Activated CD8-positive, alpha-beta memory T cell treated with anti-CD3 and anti-CD28 coated beads for 24 hours (primary cell): Measurements from ENCODE around the gene ENDOD1.
"Not testable (repeated sequence)": the region's sequence is repeated elsewhere in the genome, so short reads cannot be mapped to it uniquely, and the experiment has no call there.

Experiments used
- DNase-seq: peaks from one replicate; pipeline ENCODE4 v3.0.0-alpha.2; 2020

ENDOD1 gene, protein sequence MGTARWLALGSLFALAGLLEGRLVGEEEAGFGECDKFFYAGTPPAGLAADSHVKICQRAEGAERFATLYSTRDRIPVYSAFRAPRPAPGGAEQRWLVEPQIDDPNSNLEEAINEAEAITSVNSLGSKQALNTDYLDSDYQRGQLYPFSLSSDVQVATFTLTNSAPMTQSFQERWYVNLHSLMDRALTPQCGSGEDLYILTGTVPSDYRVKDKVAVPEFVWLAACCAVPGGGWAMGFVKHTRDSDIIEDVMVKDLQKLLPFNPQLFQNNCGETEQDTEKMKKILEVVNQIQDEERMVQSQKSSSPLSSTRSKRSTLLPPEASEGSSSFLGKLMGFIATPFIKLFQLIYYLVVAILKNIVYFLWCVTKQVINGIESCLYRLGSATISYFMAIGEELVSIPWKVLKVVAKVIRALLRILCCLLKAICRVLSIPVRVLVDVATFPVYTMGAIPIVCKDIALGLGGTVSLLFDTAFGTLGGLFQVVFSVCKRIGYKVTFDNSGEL

GRCh38 chr11:95089620-95090542 lies at the start of gene ENDOD1:
TSS of gene ENDOD1 (plus strand) at chr11:95089846. CDS start at chr11:95089928, 82 bp downstream.
- peak; percentile 93 for DNase-seq

DNA sequence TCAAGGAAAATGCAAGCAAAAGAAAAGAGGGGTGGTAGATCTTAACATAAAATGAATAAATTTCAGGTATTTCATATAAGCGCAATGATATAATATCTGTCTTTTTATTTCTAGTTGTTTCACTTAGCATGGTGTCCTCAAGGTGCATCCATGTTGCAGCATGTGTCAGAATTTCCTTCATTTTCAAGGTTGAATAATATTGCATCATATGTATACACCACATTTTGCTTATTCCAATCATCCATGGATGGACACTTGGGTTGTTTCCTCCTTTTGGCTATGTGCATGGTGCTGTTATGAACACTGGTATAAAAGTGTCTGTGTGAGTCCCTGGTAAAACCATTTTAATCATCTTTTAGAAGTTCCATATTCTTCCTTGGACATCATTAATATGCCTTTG lies 47.4 kb upstream of the ENDOD1 start:
- no peak for DNase-seq

GRCh38 chr11:95042906-95043305 lies 46.7 kb upstream of the ENDOD1 start:
- DNase-seq = no peak

- DNase-seq = no peak
Observed at GRCh38 chr11:95044010-95044409, 45.6 kb upstream of the ENDOD1 start.

- DNase-seq = no peak
Observed at GRCh38 chr11:95045812-95046211, 43.8 kb upstream of the ENDOD1 start.

GRCh38 chr11:95049122-95049521 lies 40.5 kb upstream of the ENDOD1 start, which contains the start of gene KDM4F:
TSS of gene KDM4F (plus strand) at chr11:95049422.
- DNase-seq = not testable (repeated sequence)

GRCh38 chr11:95050595-95051202 lies 38.9 kb upstream of the ENDOD1 start:
- no peak for DNase-seq

GRCh38 chr11:95054356-95054755 lies 35.3 kb upstream of the ENDOD1 start:
- DNase-seq = no peak

DNA sequence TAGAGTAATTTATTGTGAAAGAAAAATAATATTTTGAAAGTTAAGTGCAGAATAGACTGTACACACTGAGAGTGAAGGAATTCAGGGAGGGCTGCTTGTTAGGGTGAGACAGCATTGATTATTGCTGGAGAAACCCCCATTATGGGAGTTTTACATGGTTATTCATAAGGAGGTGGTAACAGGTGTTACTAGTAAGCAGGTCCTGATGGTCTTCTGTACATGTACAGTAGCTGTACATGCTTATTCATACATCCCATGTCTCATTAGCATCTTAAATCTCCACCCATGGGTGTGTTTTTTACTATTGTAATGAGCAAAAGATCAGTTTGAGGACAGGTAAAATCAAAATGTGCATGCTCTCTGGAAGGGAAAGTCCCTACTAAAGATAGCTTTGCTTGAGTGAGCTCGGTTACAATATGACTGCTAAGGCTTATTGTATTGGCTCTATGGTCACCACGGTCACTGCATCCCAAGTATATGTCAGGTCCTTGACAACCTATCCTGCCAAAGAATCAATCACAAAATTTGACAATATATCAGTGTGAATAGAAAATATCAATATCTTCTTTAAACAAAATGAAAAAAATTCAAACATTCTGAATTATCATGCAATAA lies 34.3 kb upstream of the ENDOD1 start:
- no peak for DNase-seq

- no peak for DNase-seq
Observed at GRCh38 chr11:95057959-95058358, 31.7 kb upstream of the ENDOD1 start.

- DNase-seq = no peak
Observed at GRCh38 chr11:95058621-95059020, 31.0 kb upstream of the ENDOD1 start.

DNA sequence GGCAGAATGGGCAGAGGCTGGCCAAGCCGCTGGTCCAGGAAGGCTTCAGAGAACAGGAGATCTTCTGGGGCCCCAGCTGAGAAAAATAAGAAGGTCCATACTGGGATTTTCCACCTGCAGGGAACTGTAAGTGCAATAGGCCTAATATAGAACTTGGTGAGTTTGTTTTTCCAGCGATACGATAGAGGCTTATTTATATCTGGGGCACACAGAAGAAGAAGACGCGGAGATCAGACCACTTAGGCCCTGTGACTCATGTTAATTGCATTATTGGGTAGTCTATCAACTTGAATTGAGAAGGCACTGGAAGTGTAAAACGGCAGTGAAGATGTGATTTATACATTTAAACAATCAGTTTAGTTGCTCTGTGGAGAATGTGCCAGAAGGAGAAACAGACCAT lies 30.6 kb upstream of the ENDOD1 start:
- DNase-seq = no peak

- DNase-seq = no peak
Observed at GRCh38 chr11:95065336-95065735, 24.3 kb upstream of the ENDOD1 start.

GRCh38 chr11:95066716-95067038 lies 23.0 kb upstream of the ENDOD1 start, which contains the start of gene SRSF8:
TSS of gene SRSF8 (plus strand) at chr11:95066919. CDS start at chr11:95067227, 308 bp downstream.
- no peak for DNase-seq

GRCh38 chr11:95067039-95067840 lies 22.4 kb upstream of the ENDOD1 start:
- peak; percentile 91 for DNase-seq

DNA sequence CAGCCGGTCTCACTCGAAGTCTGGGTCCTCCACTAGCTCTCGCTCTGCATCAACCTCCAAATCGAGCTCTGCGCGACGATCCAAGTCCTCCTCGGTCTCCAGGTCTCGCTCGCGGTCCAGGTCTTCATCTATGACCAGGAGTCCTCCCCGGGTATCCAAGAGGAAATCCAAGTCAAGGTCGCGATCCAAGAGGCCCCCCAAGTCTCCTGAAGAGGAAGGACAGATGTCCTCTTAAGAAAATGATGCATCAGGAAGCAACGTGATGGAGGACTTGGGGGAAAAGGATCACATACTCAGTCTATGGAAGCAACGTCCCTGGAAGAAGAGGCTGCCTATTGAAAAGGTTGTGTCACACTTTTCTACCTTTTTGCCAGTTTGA lies 21.8 kb upstream of the ENDOD1 start:
- no peak for DNase-seq

DNA sequence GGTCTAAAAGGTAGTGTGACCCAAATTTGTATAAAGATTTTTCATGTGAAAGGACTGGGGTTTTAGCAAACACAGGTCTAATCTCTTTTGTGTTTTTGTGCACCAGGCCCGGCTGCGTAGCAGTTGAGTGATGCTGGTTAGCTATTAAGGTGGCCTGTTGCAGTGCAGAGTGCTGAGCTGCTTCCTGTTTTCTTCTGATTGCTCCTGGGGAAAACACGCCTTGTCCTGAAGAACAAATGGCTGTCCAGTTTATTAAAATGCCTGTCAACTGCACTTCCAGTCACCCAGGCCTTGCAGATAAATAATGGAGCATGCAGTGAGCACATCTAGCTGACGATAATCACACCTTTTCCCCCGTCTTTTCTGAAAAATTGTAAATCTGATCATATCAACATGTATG lies 21.1 kb upstream of the ENDOD1 start:
- peak; percentile 75 for DNase-seq

DNA sequence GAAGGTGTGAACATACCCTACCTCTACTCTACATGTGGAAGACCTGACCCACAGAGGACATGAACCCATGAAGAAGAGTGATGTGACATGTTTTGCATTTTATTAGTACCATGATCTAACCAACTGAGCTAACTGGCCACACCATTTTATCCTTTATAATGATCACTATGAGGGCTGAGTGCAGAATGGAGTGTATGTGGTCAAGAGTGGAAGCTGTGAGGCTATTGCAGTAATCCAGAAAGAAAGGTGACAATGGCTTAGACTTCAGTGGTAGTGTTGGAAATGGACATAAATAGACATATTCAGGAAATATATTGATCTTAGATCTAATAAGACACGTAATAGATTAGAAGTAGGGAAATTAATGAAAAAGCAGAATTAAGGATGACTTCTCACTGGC lies 19.2 kb upstream of the ENDOD1 start:
- DNase-seq = no peak

DNA sequence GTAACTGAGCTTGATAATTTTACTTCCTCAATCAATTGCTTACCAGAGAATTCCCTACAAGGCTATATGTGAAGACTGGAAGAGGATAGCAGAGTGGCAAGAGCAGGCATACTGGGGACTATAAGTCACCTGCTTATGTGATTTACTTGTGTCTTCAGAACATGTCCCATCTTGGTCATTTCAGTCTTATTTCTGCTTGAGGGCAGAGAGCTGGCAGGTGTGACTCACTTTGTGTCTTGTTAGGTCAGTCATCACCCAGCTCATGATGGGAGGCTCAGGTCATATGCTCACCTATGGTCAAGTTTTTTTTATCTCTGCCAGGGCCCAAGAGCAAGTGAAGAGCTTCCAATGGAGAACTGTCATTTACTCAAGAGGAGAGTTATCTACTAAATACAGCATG lies 16.7 kb upstream of the ENDOD1 start:
- DNase-seq = no peak

DNA sequence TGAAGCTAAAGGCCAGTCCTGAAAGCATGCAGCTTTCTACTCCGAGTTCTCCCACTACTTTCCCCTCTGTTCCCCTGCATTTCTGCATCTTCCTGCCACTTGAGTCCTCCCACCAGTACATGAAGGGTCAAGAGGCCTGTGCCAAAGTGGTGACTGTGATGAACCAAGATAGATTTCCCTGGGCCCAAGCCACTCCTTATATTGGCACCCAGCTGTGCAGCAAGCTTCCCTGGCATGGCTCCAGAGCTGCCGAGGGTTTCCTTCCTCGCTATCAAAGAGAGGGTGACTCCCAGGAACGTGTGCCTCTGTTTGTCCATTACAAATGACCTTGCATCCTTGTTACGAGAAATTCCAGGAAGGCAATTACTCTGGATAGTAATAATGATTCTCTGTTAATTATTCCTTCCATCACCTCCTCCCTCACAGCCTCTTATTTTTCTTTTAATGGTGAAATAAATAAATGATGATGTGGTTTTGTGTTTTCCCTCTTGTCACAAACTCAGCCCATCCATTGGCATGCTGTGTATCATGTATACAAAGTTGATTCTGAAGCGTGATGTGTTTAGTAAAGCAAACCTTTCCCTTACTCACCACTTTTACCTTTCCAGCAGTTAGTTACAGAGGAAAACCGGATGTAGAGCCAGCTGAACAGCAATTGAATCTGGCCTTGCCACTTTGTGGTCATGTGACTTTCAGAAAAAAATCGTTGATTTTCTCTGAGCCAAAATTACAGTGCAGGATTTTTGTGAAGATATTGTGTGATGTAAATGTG lies 14.7 kb upstream of the ENDOD1 start:
- no peak for DNase-seq

DNA sequence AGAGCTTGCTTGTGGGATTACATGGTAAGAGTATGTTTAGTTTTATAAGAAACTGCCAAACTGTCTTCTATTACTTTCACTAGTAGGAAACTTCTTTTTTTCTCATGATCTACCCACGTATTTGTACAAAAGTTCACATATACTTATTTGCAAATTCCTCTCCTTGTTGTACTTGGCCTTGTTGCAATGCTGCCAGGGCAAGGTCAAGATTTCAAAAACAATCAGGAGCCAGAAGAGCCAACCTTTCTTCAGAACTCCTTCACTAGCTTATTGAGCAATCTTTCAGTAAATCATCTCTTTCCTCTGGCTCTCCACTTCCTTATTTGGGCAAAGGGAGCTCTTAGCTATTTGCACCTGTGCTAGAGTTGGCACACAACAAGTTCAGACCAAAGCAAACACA lies 13.2 kb upstream of the ENDOD1 start:
- no peak for DNase-seq
